ENCODE measurements around the gene ZNHIT1. TPM values are rescaled to one million over a fixed set of nuclear protein-coding genes. Genes with fewer than 3 reads are reported as not detected.
"Not testable (repeated sequence)": the region's sequence is repeated elsewhere in the genome, so short reads cannot be mapped to it uniquely, and the experiment has no call there.

Gene ZNHIT1
- total and polyA plus RNA-seq, 4 donors = 52.7 to 149 (median 92.4) TPM

DNA sequence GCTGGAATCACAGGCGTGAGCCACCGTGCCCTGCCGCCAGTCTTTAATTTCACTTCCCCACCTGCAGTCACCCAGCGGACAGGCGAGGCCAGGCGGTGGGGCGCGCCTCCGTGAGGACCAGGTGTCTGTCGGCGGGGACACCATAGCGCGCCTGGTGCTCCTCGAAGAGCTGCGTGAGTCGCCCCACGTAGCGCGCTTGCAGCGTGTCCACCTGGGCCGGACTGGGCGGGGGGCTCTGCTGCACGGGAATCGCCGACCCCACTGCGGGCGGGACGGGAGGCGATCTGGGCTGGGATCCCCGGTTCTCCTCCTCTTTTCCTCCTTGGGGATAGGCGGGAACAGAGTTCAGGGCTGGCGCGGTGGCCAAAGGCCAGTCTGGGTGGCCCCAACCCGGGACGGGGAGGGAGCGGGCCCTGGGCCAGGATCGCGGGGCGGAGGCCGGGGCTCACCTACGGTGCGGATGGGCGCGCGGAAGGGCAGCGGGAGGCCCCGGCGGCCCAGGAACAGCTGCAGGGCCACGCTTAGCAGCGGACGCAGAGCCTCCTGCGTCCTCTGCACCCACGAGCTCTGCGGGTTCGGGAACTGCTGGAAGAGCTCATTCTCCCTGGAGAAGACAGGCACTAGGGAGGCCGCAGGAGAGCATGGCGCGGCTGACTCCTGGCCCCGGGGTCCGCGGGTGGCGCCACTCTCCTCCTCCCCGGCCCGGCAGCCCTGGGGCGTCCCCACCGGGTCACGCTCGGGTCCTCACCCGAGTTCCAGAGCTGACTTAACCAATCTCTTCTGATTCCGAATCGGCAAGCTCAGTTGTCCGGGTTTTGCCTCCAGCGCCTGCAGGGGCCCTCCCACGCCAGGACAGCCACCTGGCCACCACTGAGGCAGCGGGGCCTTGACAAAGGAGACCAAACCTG is 16.0 kb upstream of the ZNHIT1 start:
- WGBS = 15% methylated on average over 75 of the region's 75 CpGs
- Histone ChIP-seq H3K9ac (ENCODE audit: low read depth in 1 of 2, low read length in 2 of 2) (no peak overlapping the region), H3K4me3 (ENCODE audit: low read depth in 1 of 3, low read length in 3 of 3) (peak overlapping the region in 2 of 3 donors; percentile 30 to 57), H3K9me3 (ENCODE audit: control insufficient read depth in 4 of 4, low read length in 3 of 4) (no peaks in the 10 kb centered on the region), H3K27me3 (ENCODE audit: control insufficient read depth in 4 of 4, insufficient read depth in 4 of 4, low read length in 3 of 4) (no peaks in the 10 kb centered on the region), H3K36me3 (ENCODE audit: control insufficient read depth in 4 of 4, insufficient read depth in 3 of 4, low read depth in 1 of 4, low read length in 3 of 4) (peaks cover 0 to 9% (median 4%) of the 10 kb centered on the region in 4 donors), H3K4me1 (ENCODE audit: control insufficient read depth in 4 of 4, insufficient read depth in 4 of 4, low read length in 3 of 4) (peaks cover 2 to 27% (median 15%) of the 10 kb centered on the region in 4 donors), H3K27ac (ENCODE audit: low read depth in 1 of 2, low read length in 2 of 2) (peak overlapping the region; percentile 23 to 65)
- TF ChIP-seq HNF4G (IDR thresholded peaks at IDR 0.05) (no peak), SP1 (IDR thresholded peaks at IDR 0.05) (peak; percentile 20), MAX (IDR thresholded peaks at IDR 0.05) (no peak), HNF4A (conservative IDR thresholded peaks at IDR 0.05) (peak in 1 of 2 donors; percentile 48)
- DNase-seq (ENCODE audit: low spot score) = peak; percentile 58

- peaks cover 0 to 12% (median 4%) of the 10 kb centered on the region in 4 donors for H3K36me3 ChIP-seq (ENCODE audit: control insufficient read depth in 4 of 4, insufficient read depth in 3 of 4, low read depth in 1 of 4, low read length in 3 of 4)
- H3K4me1 ChIP-seq (ENCODE audit: control insufficient read depth in 4 of 4, insufficient read depth in 4 of 4, low read length in 3 of 4) = peaks cover 2 to 27% (median 15%) of the 10 kb centered on the region in 4 donors
- no peak overlapping the region for H3K9ac ChIP-seq (ENCODE audit: low read depth in 1 of 2, low read length in 2 of 2)
- H3K9me3 ChIP-seq (ENCODE audit: control insufficient read depth in 4 of 4, low read length in 3 of 4) = no peaks in the 10 kb centered on the region
- H3K4me3 ChIP-seq (ENCODE audit: low read depth in 1 of 3, low read length in 3 of 3) = no peak overlapping the region
- 92% methylated on average over 5 of the region's 5 CpGs for WGBS
- H3K27me3 ChIP-seq (ENCODE audit: control insufficient read depth in 4 of 4, insufficient read depth in 4 of 4, low read length in 3 of 4) = no peaks in the 10 kb centered on the region
- no peak for DNase-seq (ENCODE audit: low spot score)
- no peak overlapping the region for H3K27ac ChIP-seq (ENCODE audit: low read depth in 1 of 2, low read length in 2 of 2)
- TF ChIP-seq TAF1 (conservative IDR thresholded peaks at IDR 0.05) (no peak), FOXA1 (IDR thresholded peaks at IDR 0.05) (no peak), HNF4G (IDR thresholded peaks at IDR 0.05) (no peak), JUND (IDR thresholded peaks at IDR 0.05) (no peak), SP1 (IDR thresholded peaks at IDR 0.05) (no peak), MAX (IDR thresholded peaks at IDR 0.05) (no peak), ZBTB33 (IDR thresholded peaks at IDR 0.05) (no peak), YY1 (IDR thresholded peaks at IDR 0.05) (no peak), EGR1 (IDR thresholded peaks at IDR 0.05; ENCODE audit: low read depth in 2 of 2) (no peak), GABPA (IDR thresholded peaks at IDR 0.05 in 1 of 2, conservative IDR thresholded peaks at IDR 0.05 in 1 of 2) (no peak), HNF4A (conservative IDR thresholded peaks at IDR 0.05) (no peak)
- TF ChIP-seq, protein P1, sequence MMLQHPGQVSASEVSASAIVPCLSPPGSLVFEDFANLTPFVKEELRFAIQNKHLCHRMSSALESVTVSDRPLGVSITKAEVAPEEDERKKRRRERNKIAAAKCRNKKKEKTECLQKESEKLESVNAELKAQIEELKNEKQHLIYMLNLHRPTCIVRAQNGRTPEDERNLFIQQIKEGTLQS (IDR thresholded peaks at IDR 0.05) = no peak
- TF ChIP-seq, protein P2, sequence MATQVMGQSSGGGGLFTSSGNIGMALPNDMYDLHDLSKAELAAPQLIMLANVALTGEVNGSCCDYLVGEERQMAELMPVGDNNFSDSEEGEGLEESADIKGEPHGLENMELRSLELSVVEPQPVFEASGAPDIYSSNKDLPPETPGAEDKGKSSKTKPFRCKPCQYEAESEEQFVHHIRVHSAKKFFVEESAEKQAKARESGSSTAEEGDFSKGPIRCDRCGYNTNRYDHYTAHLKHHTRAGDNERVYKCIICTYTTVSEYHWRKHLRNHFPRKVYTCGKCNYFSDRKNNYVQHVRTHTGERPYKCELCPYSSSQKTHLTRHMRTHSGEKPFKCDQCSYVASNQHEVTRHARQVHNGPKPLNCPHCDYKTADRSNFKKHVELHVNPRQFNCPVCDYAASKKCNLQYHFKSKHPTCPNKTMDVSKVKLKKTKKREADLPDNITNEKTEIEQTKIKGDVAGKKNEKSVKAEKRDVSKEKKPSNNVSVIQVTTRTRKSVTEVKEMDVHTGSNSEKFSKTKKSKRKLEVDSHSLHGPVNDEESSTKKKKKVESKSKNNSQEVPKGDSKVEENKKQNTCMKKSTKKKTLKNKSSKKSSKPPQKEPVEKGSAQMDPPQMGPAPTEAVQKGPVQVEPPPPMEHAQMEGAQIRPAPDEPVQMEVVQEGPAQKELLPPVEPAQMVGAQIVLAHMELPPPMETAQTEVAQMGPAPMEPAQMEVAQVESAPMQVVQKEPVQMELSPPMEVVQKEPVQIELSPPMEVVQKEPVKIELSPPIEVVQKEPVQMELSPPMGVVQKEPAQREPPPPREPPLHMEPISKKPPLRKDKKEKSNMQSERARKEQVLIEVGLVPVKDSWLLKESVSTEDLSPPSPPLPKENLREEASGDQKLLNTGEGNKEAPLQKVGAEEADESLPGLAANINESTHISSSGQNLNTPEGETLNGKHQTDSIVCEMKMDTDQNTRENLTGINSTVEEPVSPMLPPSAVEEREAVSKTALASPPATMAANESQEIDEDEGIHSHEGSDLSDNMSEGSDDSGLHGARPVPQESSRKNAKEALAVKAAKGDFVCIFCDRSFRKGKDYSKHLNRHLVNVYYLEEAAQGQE (IDR thresholded peaks at IDR 0.05) = no peak
Observed at GRCh38 chr7:101202603-101202918, 15.4 kb upstream of the ZNHIT1 start.

GRCh38 chr7:101203740-101204738 is 13.9 kb upstream of the ZNHIT1 start:
- H3K27me3 ChIP-seq (ENCODE audit: control insufficient read depth in 4 of 4, insufficient read depth in 4 of 4, low read length in 3 of 4); H3K9me3 ChIP-seq (ENCODE audit: control insufficient read depth in 4 of 4, low read length in 3 of 4); H3K9ac ChIP-seq (ENCODE audit: low read depth in 1 of 2, low read length in 2 of 2); DNase-seq (ENCODE audit: low spot score); H3K4me3 ChIP-seq (ENCODE audit: low read depth in 1 of 3, low read length in 3 of 3); H3K27ac ChIP-seq (ENCODE audit: low read depth in 1 of 2, low read length in 2 of 2): not testable (repeated sequence)
- 73% methylated on average over 22 of the region's 22 CpGs for WGBS
- Histone ChIP-seq H3K4me1 (ENCODE audit: control insufficient read depth in 4 of 4, insufficient read depth in 4 of 4, low read length in 3 of 4) (peaks cover 2 to 27% (median 15%) of the 10 kb centered on the region in 4 donors), H3K36me3 (ENCODE audit: control insufficient read depth in 4 of 4, insufficient read depth in 3 of 4, low read depth in 1 of 4, low read length in 3 of 4) (peaks cover 0 to 22% (median 10%) of the 10 kb centered on the region in 4 donors)

Data from liver (tissue), 9 donors.